ENCODE measurements around the gene C20orf144. TPM values are rescaled to one million over a fixed set of nuclear protein-coding genes. Genes with fewer than 3 reads are reported as not detected.

Gene C20orf144
- total RNA-seq, 1 experiment from 2014 or later: not detected

- BruUV-seq (replicated peaks): no TSS peak
- Histone ChIP-seq H3K27ac (ENCODE audit: low read length) (no peak overlapping the region), H3K27me3 (ENCODE audit: control insufficient read depth, insufficient read depth, low read length) (no peaks in the 10 kb centered on the region), H3K36me3 (ENCODE audit: control insufficient read depth, insufficient read depth, low read length) (no peaks in the 10 kb centered on the region), H3K4me3 (ENCODE audit: low read depth in 2 of 2, low read length in 2 of 2) (no peak overlapping the region), H3K9me3 (ENCODE audit: control insufficient read depth, insufficient read depth, low read depth, low read length) (no peaks in the 10 kb centered on the region), H3K4me1 (ENCODE audit: control insufficient read depth, insufficient read depth, low read length) (peaks cover 4% of the 10 kb centered on the region)
- in situ Hi-C loops (cut with HindIII; ENCODE audit: low pct_unique_long_range_greater_than_20kb, low sequenced_read_pairs) (no loop called here), intact Hi-C loops (cut with micrococcal nuclease; ENCODE audit: unreplicated experiment) (no loop called here)
- CTCF ChIA-PET: no interaction called here
- no peak for ATAC-seq
- no peak for DNase-seq (ENCODE audit: low read depth, low spot score)
- no peak for TF ChIP-seq SIN3A (IDR thresholded peaks at IDR 0.05; ENCODE audit: borderline replicate concordance, insufficient read depth, low read depth, low read length)
- TF ChIP-seq REST (IDR thresholded peaks at IDR 0.05; ENCODE audit: insufficient read depth in 1 of 2, low read depth in 2 of 2, low read length in 1 of 2): no peak
- TF ChIP-seq CTCF (IDR thresholded peaks at IDR 0.05): no peak
- TF ChIP-seq TCF7L2 (IDR thresholded peaks at IDR 0.05; ENCODE audit: low read depth, low read length): no peak
- no peak for TF ChIP-seq POLR2AphosphoS5 (IDR thresholded peaks at IDR 0.05; ENCODE audit: low read depth, low read length)
- POLR2A ChIA-PET: no interaction called here
Measured at GRCh38 chr20:33658510-33658909, 3.6 kb upstream of the C20orf144 start.

GRCh38 chr20:33658929-33659328 lies 3.2 kb upstream of the C20orf144 start:
- no TSS peak for BruUV-seq (replicated peaks)
- H3K4me1 ChIP-seq (ENCODE audit: control insufficient read depth, insufficient read depth, low read length): peaks cover 6% of the 10 kb centered on the region
- intact Hi-C loops (cut with micrococcal nuclease; ENCODE audit: unreplicated experiment): no loop called here
- no peaks in the 10 kb centered on the region for H3K9me3 ChIP-seq (ENCODE audit: control insufficient read depth, insufficient read depth, low read depth, low read length)
- DNase-seq (ENCODE audit: low read depth, low spot score) (no peak), ATAC-seq (no peak)
- POLR2A ChIA-PET: no interaction called here
- no peaks in the 10 kb centered on the region for H3K36me3 ChIP-seq (ENCODE audit: control insufficient read depth, insufficient read depth, low read length)
- TF ChIP-seq TCF7L2 (IDR thresholded peaks at IDR 0.05; ENCODE audit: low read depth, low read length) (no peak), CTCF (IDR thresholded peaks at IDR 0.05) (no peak), REST (IDR thresholded peaks at IDR 0.05; ENCODE audit: insufficient read depth in 1 of 2, low read depth in 2 of 2, low read length in 1 of 2) (no peak), SIN3A (IDR thresholded peaks at IDR 0.05; ENCODE audit: borderline replicate concordance, insufficient read depth, low read depth, low read length) (no peak), POLR2AphosphoS5 (IDR thresholded peaks at IDR 0.05; ENCODE audit: low read depth, low read length) (no peak)
- CTCF ChIA-PET: no interaction called here
- no peak overlapping the region for H3K27ac ChIP-seq (ENCODE audit: low read length)
- in situ Hi-C loops (cut with HindIII; ENCODE audit: low pct_unique_long_range_greater_than_20kb, low sequenced_read_pairs): no loop called here
- H3K4me3 ChIP-seq (ENCODE audit: low read depth in 2 of 2, low read length in 2 of 2): no peak overlapping the region
- no peaks in the 10 kb centered on the region for H3K27me3 ChIP-seq (ENCODE audit: control insufficient read depth, insufficient read depth, low read length)
